Cardiac fibroblast (primary cell): ENCODE measurements around the gene UBXN1.
"Not testable (repeated sequence)": the region's sequence is repeated elsewhere in the genome, so short reads cannot be mapped to it uniquely, and the experiment has no call there.

Experiments used
- DNase-seq, 2 donors: peaks; one replicate each; pipeline versions ENCODE4 v3.0.0 to v3.0.0-alpha.2; 2010; ENCODE audit warnings: low read depth in 2 of 2
- H3K4me3 ChIP-seq, 2 donors: replicated peaks in 1 of 2; 1 replicate in 1 of 2; 2 replicates in 1 of 2; pipeline ENCODE4 v1.5.1; 2011; ENCODE audit warnings: low read depth in 2 of 2, low read length in 2 of 2, mild to moderate bottlenecking in 2 of 2, moderate library complexity in 1 of 2
- TF ChIP-seq, protein P1 (sequence below): IDR thresholded peaks from one replicate; pipeline ENCODE4 v1.5.1; 2011; ENCODE audit warnings: low read depth, mild to moderate bottlenecking, low read length, inconsistent platforms

Gene UBXN1

DNA sequence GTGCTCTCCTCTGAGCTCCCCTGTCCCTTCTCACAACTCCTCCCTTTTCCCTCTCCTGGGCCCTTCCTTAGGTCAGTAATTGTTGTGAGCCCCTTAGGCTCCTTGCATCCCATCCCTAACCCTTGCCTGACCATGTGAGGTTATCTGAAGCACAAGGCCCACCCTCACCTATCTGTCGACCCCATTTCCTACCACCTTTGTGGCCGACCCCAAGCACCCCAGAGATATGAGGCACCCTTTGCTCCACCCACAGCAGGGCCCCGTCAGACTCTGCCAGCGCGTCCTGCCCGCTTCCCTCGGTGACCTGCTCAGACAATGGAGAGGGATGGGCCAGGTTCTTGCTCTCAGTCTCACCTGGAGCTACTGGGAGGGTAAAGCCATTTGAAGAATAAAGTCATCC is 29.9 kb upstream of the UBXN1 start:
- TF ChIP-seq, protein P1, sequence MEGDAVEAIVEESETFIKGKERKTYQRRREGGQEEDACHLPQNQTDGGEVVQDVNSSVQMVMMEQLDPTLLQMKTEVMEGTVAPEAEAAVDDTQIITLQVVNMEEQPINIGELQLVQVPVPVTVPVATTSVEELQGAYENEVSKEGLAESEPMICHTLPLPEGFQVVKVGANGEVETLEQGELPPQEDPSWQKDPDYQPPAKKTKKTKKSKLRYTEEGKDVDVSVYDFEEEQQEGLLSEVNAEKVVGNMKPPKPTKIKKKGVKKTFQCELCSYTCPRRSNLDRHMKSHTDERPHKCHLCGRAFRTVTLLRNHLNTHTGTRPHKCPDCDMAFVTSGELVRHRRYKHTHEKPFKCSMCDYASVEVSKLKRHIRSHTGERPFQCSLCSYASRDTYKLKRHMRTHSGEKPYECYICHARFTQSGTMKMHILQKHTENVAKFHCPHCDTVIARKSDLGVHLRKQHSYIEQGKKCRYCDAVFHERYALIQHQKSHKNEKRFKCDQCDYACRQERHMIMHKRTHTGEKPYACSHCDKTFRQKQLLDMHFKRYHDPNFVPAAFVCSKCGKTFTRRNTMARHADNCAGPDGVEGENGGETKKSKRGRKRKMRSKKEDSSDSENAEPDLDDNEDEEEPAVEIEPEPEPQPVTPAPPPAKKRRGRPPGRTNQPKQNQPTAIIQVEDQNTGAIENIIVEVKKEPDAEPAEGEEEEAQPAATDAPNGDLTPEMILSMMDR = no peak
- DNase-seq = no peak

DNA sequence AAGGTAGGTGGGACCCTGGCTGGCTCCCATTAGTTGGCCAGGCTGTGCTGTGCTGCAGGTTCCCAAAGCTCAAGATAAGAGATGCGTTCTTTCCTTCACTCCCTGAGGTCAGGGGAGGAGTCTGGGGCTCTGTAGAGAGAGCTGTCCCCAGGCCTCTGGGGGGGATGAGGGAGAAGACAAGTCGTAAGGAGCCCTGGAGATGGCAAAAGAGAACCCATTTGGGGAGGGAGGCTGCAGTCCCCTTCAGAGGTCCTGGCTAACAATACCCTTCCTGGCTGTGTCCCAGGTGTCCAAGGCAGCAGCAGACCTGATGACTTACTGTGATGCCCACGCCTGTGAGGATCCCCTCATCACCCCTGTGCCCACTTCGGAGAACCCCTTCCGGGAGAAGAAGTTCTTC is 29.5 kb upstream of the UBXN1 start:
- peak overlapping the region in 1 of 2 donors; percentile 50 for H3K4me3 ChIP-seq

More for the DNA sequence above, 29.9 kb upstream of the UBXN1 start:
- peak overlapping the region; percentile 50 to 51 for H3K4me3 ChIP-seq

DNA sequence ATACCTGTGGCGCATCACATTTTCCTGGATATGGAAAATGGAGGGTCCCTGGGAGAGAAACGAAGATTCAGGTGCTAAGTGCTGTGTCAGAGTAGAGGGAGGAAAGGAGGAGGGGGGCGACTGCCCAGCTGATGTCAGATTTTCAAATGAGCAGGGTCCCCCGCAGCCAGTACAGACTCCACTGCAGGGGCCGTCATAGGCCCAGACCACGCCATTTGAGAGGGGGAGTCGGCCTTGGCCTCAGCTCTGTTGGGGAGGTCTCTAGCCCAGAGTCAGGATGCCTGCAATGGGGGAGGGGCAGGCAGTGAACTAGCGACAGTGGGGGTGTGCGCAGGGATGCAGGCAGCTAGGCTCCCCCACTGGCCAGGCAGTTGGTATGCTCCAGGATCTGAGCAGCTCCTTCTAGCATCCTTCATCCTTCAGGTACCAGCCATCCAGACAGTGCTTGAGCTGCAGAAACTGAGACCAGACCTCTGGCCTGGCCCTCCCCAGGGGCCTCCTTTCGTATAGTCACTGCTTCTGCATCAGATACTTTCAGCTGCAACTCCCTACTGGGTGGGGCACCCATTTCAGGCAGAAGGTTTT is 28.5 kb upstream of the UBXN1 start, which contains the start of the genes BSCL2 and GNG3:
Gene BSCL2 (minus strand): TSS at position 148 of the 585 bp plus-strand sequence. CDS start 229 bp downstream, outside the sequence.
Gene GNG3 (plus strand): TSS at position 400 of the 585 bp plus-strand sequence. CDS start 620 bp downstream, outside the sequence.
- no peak for DNase-seq
- TF ChIP-seq, protein P1 = no peak
- peak within 1 kb of the TSS; percentile 37 to 40 for H3K4me3 ChIP-seq

More for the DNA sequence above, 29.5 kb upstream of the UBXN1 start:
- TF ChIP-seq, protein P1 = no peak
- no peak for DNase-seq

DNA sequence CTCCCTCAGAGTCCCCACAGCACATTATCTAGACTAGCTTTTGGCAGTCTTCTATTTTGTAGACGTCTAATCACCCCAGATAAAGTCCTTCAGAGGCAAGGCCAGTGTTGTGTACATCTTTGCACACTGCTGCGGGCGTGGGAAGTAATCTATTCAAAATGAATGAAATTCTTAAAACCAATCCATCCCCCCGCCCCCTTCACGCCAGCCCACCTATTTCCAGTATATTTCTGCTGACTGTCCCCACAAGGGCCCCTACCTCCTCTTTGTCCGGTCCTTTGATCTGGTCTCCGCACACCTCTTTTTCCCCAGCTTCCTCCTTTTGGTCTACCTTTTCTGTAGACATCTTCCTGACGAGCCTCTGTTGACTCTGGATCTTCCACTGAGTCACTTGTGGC is 28.0 kb upstream of the UBXN1 start:
- DNase-seq = no peak
- no peak overlapping the region for H3K4me3 ChIP-seq
- TF ChIP-seq, protein P1 = no peak

DNA sequence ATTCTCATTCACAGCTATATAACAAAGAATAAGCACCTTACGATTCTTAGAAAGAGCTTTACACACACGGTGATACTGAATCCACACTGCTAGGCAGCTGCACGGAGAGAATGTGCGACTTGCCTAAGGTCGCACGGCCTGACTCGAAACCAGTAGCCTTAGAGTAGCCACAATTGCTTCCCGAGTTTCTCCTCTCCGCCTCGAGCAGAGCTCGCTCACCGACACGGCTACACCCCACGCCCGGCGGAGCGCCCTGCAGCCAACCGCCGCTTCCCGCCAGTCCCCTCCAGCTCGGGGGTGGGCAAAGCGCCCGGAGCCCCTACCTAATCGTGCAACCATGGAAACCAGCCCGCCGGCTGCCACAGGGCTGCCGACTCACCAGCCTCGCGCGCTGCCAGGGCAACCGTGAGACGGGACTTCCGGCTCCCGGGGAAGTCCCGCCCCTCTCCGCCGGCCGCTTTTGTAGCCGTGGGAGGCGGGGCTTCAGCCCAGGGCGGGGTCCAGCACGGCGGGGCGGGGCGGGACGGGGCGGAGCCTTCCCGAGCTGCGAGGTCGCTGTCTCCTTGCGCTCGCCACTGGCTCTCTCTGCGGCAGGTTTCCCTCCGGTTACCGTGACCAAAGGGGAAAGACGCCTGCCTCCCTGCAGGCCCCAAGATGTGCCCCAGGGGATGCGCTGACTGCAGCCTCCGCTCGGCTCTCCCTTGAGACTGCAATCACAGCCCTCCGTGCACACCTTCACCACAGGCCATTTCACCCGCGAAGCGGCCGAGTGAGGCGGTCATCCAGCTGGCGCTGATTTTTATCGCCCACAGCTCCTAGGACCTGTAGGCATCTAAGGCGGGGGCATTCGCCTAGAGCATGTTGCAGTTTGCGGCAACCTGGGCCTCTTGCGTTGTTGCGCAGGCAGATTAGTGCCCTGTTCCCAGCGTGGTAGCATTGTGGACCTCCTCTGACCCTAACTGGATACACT is 27.3 kb upstream of the UBXN1 start:
- TF ChIP-seq, protein P1 = no peak
- DNase-seq = peak; percentile 92 to 97
- peak overlapping the region; percentile 62 to 71 for H3K4me3 ChIP-seq

DNA sequence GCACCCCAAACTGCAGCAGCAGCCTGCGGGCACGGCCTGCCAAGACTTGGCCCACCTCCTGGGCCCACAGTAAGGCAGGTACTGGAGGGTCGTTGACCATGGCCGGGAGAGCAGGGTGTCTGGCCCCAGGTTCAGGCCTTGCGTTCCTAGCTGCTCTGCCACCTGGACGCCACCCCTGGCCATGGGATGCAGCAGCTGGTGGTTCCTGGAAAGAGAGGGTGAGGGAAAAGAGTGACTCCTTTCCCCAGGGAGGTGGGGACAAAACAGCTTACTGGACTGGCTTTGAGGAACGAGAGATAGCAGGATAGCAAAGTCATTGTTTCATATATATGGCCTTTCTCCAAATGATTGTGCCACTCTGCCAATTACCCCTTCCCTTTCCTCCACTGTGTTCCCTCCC is 26.5 kb upstream of the UBXN1 start:
- H3K4me3 ChIP-seq = peak overlapping the region; percentile 62 to 71
- DNase-seq = peak in 1 of 2 donors; percentile 33
- TF ChIP-seq, protein P1 = no peak

DNA sequence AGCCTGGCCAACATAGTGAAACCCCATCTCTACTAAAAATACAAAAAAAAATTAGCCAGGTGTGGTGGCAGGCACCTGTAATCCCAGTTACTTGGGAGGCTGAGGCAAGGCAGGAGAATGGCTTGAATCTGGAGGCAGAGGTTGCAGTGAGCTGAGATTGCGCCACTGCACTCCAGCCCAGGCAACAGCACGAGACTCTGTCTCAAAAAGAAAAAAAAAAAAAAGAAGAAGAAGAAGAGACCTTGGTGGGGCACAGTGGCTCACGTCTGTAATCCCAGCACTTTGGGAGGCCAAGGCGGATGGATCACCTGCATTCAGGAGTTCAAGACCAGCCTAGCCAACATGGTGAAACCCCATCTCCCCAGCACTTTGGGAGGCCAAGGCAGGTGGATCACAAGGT is 25.0 kb upstream of the UBXN1 start:
- DNase-seq, H3K4me3 ChIP-seq: not testable (repeated sequence)
